HCT116 (cell line): ENCODE results near the gene PNKP.

Source experiments
- CEBPB ChIP-seq: IDR thresholded peaks from 2 replicates; pipeline ENCODE4 v1.6.1; 2012; ENCODE audit warnings: low read depth
- CTCF ChIP-seq, 3 experiments: fragments of 200-600 bp in 1 of 3; sonication (generic) in 1 of 3; IDR thresholded peaks in 2 of 3; conservative IDR thresholded peaks in 1 of 3; 2 replicates each; pipeline ENCODE4 v1.5.1; 2012 to 2017; ENCODE audit warnings: low read depth in 2 of 3, low read length in 2 of 3, antibody characterized with exemption in 1 of 3, borderline replicate concordance in 1 of 3, control low read depth in 1 of 3, mild to moderate bottlenecking in 1 of 3, mixed read lengths in 1 of 3, mixed run types in 1 of 3, moderate library complexity in 1 of 3; ENCODE audit not compliant: insufficient read depth in 1 of 3
- EGR1 ChIP-seq: IDR thresholded peaks from 2 replicates; pipeline ENCODE4 v1.6.1; 2012; ENCODE audit warnings: low read depth
- EZH2 ChIP-seq: fragments of 200-600 bp; sonication (generic); IDR thresholded peaks from 2 replicates; pipeline ENCODE4 v1.6.1; 2017; ENCODE audit warnings: antibody characterized with exemption, mixed run types
- FOSL1 ChIP-seq: IDR thresholded peaks from 2 replicates; pipeline ENCODE4 v1.6.1; 2012; ENCODE audit warnings: low read depth
- MAX ChIP-seq: IDR thresholded peaks from 2 replicates; pipeline ENCODE4 v1.6.1; 2012
- POLR2A ChIP-seq: IDR thresholded peaks from 2 replicates; pipeline ENCODE4 v1.7.0; 2011; ENCODE audit warnings: borderline replicate concordance; ENCODE audit not compliant: insufficient read depth, insufficient read length; ENCODE audit errors: extremely low read depth
- POLR2AphosphoS5 ChIP-seq: IDR thresholded peaks from 2 replicates; pipeline ENCODE4 v1.6.1; 2011; ENCODE audit warnings: mild to moderate bottlenecking, low read depth, low read length, moderate library complexity
- RAD21 ChIP-seq: IDR thresholded peaks from 2 replicates; pipeline ENCODE4 v1.6.1; 2012; ENCODE audit warnings: low read depth, mild to moderate bottlenecking
- REST ChIP-seq: IDR thresholded peaks from 2 replicates; pipeline ENCODE4 v1.6.1; 2012; ENCODE audit warnings: low read depth
- YY1 ChIP-seq: IDR thresholded peaks from 2 replicates; pipeline ENCODE4 v1.6.1; 2011; ENCODE audit warnings: low read length, low read depth, moderate library complexity, mild to moderate bottlenecking; ENCODE audit not compliant: insufficient replicate concordance; ENCODE audit errors: extremely low read depth
- ZFX ChIP-seq: fragments of 450-650 bp; IDR thresholded peaks from 2 replicates; pipeline ENCODE4 v1.6.1; 2017

- TF ChIP-seq CTCF (IDR thresholded peaks at IDR 0.05 in 2 of 3, conservative IDR thresholded peaks at IDR 0.05 in 1 of 3; ENCODE audit: borderline replicate concordance in 1 of 3, insufficient read depth in 1 of 3, low read depth in 2 of 3, low read length in 2 of 3) (no peak), POLR2AphosphoS5 (no peak), ZFX (no peak), REST (no peak), POLR2A (no peak), RAD21 (no peak), MAX (no peak), CEBPB (no peak), YY1 (no peak), EZH2 (no peak), FOSL1 (no peak), EGR1 (no peak)
These were observed 6.5 kb upstream of the PNKP start for GRCh38 chr19:49873834-49874233.
